ENCODE measurements around the gene GOLIM4. TPM values are rescaled to one million over a fixed set of nuclear protein-coding genes. Genes with fewer than 3 reads are reported as not detected.
A peak's percentile ranks its signal among the peaks of the same experiment; 100 is the strongest.

The GOLIM4 gene
- total and polyA plus RNA-seq, 2 of the 13 experiments (the other 11 are each of a cell fraction or from before 2014, with no cell fraction given): 10.9 to 47.7 TPM

DNA sequence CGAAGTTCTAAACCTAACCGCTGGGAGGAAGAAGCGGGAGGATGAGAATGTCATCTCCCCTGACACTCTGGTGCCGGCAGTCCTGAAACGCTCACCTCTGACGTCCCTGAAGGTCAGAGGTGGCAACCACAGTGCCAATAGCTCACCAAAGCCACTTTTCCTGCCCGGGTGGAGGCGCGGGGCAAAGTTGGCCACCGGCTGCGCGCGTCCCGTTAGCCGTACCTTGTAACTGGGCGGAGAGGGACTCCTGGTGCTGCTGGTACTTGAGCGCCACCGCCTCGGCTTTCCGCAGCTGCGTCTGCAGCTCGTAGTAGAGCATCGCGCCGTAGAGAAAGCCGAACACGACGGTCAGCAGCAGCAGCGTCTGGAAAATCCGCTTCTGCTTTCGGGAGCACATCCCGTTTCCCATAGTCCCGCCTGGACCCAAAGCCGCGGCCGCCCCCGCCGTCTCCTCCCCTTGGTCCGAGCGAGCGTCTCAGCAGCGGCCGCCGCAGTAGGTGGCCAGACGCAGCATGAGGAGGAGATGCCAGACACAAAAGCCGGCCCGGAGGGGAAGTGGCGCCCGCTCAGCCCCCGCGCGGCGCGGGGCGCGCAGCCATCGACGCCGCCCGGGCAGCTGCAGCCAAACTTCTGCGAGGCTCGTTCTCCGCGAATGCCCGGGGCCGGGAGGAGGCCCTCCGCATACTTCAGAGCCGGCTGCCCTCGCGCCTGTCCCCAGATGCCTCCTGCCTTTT lies 680 bp downstream of the GOLIM4 start (continued):
- TF ChIP-seq, protein P1, sequence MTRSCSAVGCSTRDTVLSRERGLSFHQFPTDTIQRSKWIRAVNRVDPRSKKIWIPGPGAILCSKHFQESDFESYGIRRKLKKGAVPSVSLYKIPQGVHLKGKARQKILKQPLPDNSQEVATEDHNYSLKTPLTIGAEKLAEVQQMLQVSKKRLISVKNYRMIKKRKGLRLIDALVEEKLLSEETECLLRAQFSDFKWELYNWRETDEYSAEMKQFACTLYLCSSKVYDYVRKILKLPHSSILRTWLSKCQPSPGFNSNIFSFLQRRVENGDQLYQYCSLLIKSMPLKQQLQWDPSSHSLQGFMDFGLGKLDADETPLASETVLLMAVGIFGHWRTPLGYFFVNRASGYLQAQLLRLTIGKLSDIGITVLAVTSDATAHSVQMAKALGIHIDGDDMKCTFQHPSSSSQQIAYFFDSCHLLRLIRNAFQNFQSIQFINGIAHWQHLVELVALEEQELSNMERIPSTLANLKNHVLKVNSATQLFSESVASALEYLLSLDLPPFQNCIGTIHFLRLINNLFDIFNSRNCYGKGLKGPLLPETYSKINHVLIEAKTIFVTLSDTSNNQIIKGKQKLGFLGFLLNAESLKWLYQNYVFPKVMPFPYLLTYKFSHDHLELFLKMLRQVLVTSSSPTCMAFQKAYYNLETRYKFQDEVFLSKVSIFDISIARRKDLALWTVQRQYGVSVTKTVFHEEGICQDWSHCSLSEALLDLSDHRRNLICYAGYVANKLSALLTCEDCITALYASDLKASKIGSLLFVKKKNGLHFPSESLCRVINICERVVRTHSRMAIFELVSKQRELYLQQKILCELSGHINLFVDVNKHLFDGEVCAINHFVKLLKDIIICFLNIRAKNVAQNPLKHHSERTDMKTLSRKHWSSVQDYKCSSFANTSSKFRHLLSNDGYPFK (CRISPR knock-in tag; IDR thresholded peaks at IDR 0.05; ENCODE audit: borderline replicate concordance): no peak
- TF ChIP-seq, protein P2, sequence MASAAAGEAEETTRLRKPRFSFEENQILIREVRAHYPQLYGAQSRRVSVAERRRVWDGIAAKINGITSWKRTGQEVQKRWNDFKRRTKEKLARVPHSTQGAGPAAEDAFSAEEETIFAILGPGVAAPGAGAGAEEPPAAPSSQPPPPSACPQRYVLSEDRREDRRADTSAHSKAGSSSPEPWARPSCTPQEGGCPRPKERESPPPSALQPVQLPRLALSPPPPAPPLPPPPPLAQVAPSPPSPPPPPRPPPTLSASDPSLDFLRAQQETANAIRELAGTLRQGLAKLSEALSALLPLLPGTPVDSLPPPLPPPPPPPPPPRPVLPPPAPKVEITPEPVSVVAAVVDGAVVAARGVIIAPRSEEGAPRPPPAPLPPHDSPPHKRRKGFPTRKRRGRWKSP (CRISPR knock-in tag; IDR thresholded peaks at IDR 0.05): no peak
- TF ChIP-seq RFXANK (CRISPR knock-in tag; IDR thresholded peaks at IDR 0.05): no peak
- TF ChIP-seq FOSL1 (CRISPR knock-in tag; IDR thresholded peaks at IDR 0.05; ENCODE audit: borderline replicate concordance): 0 out of 2 replicates have a peak, but pooled peaks have one; percentile 27
- TF ChIP-seq ZMYM2 (CRISPR knock-in tag; IDR thresholded peaks at IDR 0.05): no peak
- 0 out of 2 replicates have a peak, but pooled peaks have one; percentile 9 for TF ChIP-seq FOXA3 (CRISPR knock-in tag; IDR thresholded peaks at IDR 0.05)
- no peak for TF ChIP-seq ZNF383 (CRISPR knock-in tag; IDR thresholded peaks at IDR 0.05; ENCODE audit: borderline replicate concordance)
- TF ChIP-seq ZNF451 (CRISPR knock-in tag; IDR thresholded peaks at IDR 0.05): no peak; the same call in 1 of the 2 replicates
- TF ChIP-seq NCOA1 (CRISPR knock-in tag; IDR thresholded peaks at IDR 0.05): no peak
- no peak for TF ChIP-seq ZSCAN31 (CRISPR knock-in tag; IDR thresholded peaks at IDR 0.05; ENCODE audit: low read depth)
- TF ChIP-seq ZKSCAN8 (CRISPR knock-in tag; IDR thresholded peaks at IDR 0.05; ENCODE audit: borderline replicate concordance): no peak
- TF ChIP-seq ZNF441 (CRISPR knock-in tag; IDR thresholded peaks at IDR 0.05; ENCODE audit: borderline replicate concordance): no peak
- peak; percentile 24; the same call in 1 of the 2 replicates for TF ChIP-seq CCDC6 (CRISPR knock-in tag; IDR thresholded peaks at IDR 0.05)
- no peak for TF ChIP-seq NFIC (IDR thresholded peaks at IDR 0.05; ENCODE audit: low read length)
- TF ChIP-seq SIX1 (CRISPR knock-in tag; IDR thresholded peaks at IDR 0.05; ENCODE audit: borderline replicate concordance): no peak
- no peak for TF ChIP-seq EED (CRISPR knock-in tag; IDR thresholded peaks at IDR 0.05)
- TF ChIP-seq ZNF546 (CRISPR knock-in tag; conservative IDR thresholded peaks at IDR 0.05): peak; percentile 4; the same call in 1 of the 2 replicates
- no peak for TF ChIP-seq SYNCRIP (IDR thresholded peaks at IDR 0.05; ENCODE audit: insufficient read depth, low read depth, low read length)
- TF ChIP-seq, protein P3, sequence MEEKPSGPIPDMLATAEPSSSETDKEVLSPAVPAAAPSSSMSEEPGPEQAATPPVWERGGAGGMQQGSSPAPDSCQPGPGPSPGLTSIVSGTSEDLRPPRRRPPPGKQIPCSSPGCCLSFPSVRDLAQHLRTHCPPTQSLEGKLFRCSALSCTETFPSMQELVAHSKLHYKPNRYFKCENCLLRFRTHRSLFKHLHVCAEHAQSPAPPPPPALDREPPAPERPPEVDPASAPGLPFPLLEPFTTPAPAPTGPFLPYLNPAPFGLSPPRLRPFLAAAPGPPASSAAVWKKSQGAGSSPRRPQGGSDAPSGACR (CRISPR knock-in tag; IDR thresholded peaks at IDR 0.05): no peak
- no peak for TF ChIP-seq ZNF552 (CRISPR knock-in tag; IDR thresholded peaks at IDR 0.05; ENCODE audit: borderline replicate concordance)
- TF ChIP-seq TGIF2 (CRISPR knock-in tag; IDR thresholded peaks at IDR 0.05): no peak
- 0 out of 2 replicates have a peak, but pooled peaks have one; percentile 11 for TF ChIP-seq ZBTB38 (CRISPR knock-in tag; IDR thresholded peaks at IDR 0.05)
- no peak; the same call in 1 of the 2 replicates for TF ChIP-seq HOXA3 (CRISPR knock-in tag; IDR thresholded peaks at IDR 0.05)
- TF ChIP-seq, protein P4, sequence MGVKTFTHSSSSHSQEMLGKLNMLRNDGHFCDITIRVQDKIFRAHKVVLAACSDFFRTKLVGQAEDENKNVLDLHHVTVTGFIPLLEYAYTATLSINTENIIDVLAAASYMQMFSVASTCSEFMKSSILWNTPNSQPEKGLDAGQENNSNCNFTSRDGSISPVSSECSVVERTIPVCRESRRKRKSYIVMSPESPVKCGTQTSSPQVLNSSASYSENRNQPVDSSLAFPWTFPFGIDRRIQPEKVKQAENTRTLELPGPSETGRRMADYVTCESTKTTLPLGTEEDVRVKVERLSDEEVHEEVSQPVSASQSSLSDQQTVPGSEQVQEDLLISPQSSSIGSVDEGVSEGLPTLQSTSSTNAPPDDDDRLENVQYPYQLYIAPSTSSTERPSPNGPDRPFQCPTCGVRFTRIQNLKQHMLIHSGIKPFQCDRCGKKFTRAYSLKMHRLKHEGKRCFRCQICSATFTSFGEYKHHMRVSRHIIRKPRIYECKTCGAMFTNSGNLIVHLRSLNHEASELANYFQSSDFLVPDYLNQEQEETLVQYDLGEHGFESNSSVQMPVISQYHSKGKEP (CRISPR knock-in tag; IDR thresholded peaks at IDR 0.05): no peak

Measured in HepG2 (cell line).